OCI-LY3 (cell line): ENCODE results near the gene TMEM178B.
"Not testable (repeated sequence)": the region's sequence is repeated elsewhere in the genome, so short reads cannot be mapped to it uniquely, and the experiment has no call there.

Source experiments
- EZH2phosphoT487 ChIP-seq: fragments of 200-600 bp; shearing (Covaris generic); IDR thresholded peaks from 2 replicates; pipeline ENCODE4 v1.6.1; 2018; ENCODE audit warnings: antibody characterized with exemption, mixed run types, low read depth
- TF ChIP-seq, protein P1 (sequence below): fragments of 200-600, 300-600 bp; sonication (generic); IDR thresholded peaks from 2 replicates; pipeline ENCODE4 v1.5.1; 2014; ENCODE audit warnings: antibody characterized with exemption, low read length, low read depth

- TF ChIP-seq, protein P1, sequence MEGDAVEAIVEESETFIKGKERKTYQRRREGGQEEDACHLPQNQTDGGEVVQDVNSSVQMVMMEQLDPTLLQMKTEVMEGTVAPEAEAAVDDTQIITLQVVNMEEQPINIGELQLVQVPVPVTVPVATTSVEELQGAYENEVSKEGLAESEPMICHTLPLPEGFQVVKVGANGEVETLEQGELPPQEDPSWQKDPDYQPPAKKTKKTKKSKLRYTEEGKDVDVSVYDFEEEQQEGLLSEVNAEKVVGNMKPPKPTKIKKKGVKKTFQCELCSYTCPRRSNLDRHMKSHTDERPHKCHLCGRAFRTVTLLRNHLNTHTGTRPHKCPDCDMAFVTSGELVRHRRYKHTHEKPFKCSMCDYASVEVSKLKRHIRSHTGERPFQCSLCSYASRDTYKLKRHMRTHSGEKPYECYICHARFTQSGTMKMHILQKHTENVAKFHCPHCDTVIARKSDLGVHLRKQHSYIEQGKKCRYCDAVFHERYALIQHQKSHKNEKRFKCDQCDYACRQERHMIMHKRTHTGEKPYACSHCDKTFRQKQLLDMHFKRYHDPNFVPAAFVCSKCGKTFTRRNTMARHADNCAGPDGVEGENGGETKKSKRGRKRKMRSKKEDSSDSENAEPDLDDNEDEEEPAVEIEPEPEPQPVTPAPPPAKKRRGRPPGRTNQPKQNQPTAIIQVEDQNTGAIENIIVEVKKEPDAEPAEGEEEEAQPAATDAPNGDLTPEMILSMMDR = not testable (repeated sequence)
- TF ChIP-seq EZH2phosphoT487 = not testable (repeated sequence)
Measured at GRCh38 chr7:141169157-141169556, 95.3 kb downstream of the TMEM178B start.
